Stimulated activated CD4-positive, alpha-beta T cell treated with anti-CD3 and anti-CD28 coated beads, Interleukin-15, amount 100 ng/mL, for 1 hour (primary cell): Measurements from ENCODE around the gene DLG5.

Source experiments
- DNase-seq, 2 donors: peaks; one replicate each; pipeline ENCODE4 v3.0.0-alpha.2; 2020; ENCODE audit warnings: low read depth in 1 of 2, low spot score in 1 of 2

The DLG5 gene

GRCh38 chr10:77915319-77916105, 11.0 kb downstream of the DLG5 start:
- DNase-seq, result no peak

DNA sequence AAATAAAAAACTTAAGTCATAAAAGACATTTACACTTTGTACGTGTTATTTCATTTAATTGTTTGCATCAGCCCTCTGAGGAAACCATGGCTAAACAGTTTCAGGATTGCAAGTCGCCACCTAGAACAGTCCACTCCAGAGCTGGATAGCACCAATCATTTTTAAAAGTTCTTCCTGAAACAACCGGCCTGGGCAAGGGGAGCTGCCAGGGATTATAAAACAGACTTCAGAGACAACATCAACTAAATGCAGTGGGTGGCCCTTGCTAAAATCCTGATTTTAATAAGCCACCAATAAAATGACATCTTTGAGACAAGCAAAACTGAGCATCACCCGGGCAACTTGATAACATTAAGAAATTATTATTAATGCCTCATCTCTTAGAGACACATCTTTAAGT, 13.5 kb downstream of the DLG5 start:
- DNase-seq, result no peak

GRCh38 chr10:77912576-77912975, 14.0 kb downstream of the DLG5 start:
- DNase-seq, result no peak

- no peak for DNase-seq
Observed at GRCh38 chr10:77911535-77912123, 14.9 kb downstream of the DLG5 start.

GRCh38 chr10:77910524-77911145, 15.9 kb downstream of the DLG5 start:
- DNase-seq, result no peak

GRCh38 chr10:77909749-77910375, 16.7 kb downstream of the DLG5 start:
- DNase-seq, result no peak

- no peak for DNase-seq
Observed at GRCh38 chr10:77909021-77909748, 17.4 kb downstream of the DLG5 start.

DNA sequence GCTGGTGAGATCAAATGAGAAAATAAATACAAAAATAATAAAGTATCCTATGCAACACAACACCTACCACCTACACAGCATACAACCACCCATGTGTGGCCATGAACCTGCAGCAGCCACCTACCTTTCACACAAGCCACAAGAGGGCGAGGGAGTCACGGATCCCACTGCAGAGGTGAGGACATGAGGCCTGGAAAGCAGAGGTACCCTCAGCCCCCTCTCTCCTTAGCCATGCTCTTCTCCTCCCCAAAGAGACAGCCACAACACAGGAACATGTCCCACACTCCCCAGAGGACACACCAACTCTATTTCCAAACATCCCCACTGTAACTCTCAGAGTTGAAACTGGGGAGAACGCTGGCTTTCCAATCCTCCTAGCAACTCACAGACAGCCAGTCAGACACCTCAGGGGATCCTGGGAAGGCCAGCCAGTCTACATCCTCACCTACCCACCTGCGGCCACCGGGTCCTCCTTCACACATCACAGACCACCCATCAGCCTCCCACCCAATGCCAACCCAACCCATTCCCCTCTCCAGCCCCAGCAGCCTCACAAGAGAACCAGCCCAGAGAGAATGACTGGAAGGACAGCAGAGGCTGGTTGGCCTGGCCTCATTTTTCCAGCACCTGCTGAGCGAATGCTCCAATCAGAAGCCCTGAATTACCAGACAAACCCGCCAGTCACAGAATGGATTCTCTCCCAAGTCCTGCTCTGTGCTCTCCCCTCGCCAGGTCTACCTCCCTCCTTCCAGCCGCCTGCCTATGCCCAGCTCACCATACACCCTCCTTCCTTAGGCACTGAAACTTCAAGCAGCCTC, 18.4 kb downstream of the DLG5 start:
- no peak for DNase-seq

- no peak for DNase-seq
Observed at GRCh38 chr10:77907462-77907861, 19.1 kb downstream of the DLG5 start.

GRCh38 chr10:77906951-77907421, 19.6 kb downstream of the DLG5 start:
- no peak for DNase-seq

- no peak for DNase-seq
Observed at GRCh38 chr10:77905781-77906180, 20.8 kb downstream of the DLG5 start.

DNA sequence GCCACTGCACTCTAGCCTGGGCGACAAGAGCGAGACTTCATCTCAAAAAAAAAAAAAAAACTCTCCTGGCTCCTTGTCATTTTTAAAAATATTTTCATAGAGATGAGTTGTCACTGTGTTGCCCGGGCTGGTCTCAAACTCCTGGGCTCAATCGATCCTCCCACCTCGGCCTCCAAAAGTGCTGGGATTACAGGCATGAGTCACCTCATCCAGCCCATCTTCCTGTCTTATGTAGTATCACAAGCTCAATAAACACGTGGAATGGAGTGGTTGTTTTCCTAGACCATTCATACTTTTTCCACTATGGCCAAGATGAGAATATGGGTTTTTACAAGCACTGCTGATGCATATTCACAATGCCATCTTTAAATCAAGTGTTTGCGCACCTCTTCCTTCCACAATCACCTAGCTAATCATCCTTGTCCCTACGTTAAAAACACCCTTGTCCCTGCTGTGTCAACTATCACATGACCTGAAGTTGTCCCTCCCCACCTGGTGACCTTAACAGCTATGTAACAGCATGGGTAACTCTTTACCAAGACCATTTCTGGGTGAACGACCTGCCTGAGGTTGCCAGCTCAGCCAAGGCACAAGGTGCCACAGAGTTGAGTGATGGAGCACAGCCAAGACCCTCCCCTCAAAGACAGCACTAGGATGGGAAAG, 21.3 kb downstream of the DLG5 start:
- no peak for DNase-seq

DNA sequence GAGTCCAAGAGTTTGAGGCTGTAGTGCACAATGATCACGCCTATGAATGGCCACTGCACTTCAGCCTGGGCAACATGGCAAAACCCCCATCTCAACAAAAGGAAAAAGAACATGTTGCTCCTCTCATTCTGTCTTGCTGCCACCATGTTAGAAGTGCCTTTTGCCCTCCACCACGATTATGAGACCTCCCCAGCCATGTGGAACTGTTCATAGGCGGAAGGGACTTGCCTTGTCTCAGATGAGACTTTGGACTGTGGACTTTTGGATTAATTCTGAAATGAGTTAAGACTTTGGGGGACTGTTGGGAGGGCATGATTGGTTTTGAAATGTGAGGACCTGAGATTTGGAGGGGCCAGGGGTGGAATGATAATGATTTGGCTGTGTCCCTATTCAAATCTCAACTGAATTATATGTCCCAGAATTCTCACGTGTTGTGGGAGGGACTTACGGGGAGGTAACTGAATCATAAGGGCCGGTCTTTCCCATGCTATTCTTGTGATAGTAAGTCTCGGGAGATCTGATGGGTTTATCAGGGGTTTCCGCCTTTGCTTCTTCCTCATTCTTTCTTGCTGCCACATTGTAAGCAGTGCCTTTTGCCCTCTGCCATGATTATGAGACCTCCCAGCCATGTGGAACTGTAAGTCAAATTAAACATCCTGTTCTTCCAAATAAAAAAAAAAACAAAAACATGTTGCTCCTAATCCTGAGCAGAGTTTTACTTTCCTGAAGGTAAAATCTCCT, 22.3 kb downstream of the DLG5 start:
- DNase-seq, result no peak

- no peak for DNase-seq
Observed at GRCh38 chr10:77902159-77902558, 24.4 kb downstream of the DLG5 start.

DNA sequence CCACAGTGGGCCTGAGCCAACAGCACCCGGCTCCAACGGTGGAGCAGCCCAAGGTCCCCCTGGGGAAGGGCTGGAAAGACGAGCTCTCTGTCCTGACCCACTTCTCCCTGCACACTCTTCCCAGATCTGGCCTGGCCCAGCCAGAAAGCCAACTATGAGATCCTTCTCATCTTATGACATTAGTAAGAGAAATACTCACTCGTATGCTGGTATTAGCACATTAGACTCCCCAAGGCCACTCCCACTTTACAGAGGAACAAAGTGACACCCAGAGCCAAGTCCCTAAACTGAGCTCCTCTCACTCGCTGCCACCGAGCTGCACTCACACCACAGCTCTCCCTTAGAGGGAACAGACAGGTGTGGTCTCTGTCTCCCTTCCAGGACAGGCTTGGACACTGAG, 24.8 kb downstream of the DLG5 start:
- no peak for DNase-seq

DNA sequence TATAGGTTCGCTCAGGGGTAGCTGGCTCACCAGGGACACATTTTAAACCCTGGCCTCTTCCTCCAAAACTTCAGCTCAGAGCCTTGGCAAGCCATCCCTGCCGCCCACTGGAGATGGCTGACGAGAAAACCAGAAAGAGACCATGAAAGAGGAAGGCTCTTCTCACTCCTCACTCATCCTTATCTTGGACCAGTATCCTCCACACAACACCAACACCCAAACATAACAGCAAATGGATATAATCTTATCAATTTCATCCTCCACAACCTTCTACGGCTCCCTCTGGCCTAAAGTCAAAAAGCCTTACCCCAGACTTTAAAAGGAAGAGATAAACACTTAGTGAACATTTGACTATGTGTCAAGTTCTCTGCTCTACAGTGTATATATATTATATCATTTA, 26.9 kb downstream of the DLG5 start:
- no peak for DNase-seq

DNA sequence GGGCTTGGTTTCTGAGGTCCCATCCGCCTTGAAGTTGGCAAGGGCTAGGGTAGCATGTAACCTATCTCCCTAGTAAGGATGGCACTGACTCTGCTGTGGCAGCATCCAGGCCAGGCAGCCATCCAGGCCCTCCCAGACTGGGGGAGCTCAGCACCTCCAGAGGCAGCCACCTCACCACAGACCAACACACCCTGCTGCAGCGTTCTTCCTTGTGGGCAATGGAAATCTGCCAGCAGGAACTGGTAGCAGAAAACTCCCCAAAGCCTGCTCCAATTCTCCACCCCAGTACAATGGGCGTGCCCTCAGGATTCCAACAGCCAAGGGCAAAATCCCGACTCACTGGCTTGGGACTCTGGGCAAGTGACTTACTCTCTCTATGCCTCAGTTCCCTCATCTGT, 27.5 kb downstream of the DLG5 start:
- no peak for DNase-seq

DNA sequence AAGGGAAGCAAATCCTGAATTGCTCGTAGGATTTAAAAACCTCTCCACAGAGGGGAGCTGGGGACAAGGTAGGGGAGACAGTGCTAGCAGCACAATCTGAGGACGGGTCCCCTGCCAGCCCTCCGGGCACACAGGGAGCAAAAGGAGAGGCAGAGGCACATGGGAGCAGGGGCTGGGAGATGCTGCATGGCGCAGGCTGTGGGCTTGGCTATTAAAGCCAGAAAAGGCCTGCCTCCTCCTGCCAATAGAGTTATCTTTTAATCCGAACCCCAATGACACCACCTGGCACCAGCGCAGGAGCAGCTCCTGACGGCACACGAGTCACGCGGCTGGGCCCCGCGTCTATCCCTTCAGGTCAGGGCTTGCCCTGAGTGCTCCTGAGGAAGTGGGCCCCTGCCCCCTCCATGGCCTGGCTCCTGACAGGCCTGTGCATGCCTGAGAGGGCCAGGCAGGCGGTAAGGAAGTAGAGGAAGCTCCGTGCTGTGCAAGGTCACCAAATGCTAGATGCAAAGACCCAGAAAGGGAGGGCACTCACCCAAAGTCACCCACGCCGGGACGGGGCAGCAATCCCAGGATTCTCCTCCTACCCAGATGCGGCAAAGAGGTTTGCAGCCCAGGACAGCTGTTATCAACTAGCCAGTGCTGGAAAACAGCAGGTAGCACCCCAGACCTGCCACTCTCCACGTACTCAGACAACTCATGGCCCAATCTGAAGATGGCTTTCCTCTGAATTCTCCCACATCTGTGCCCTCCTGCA, 28.1 kb downstream of the DLG5 start:
- DNase-seq, result no peak
